Liver (tissue), 3 donors: ENCODE results near the gene C13orf42.

Source experiments
- ATF3 ChIP-seq: IDR thresholded peaks from 2 replicates; pipeline ENCODE4 v1.6.1; 2016; ENCODE audit warnings: antibody characterized with exemption
- CTCF ChIP-seq: fragments of 150-350 bp; IDR thresholded peaks from 2 replicates; pipeline ENCODE4 v1.5.1; 2017; ENCODE audit warnings: improper control_type of control experiment, low read depth, low read length; ENCODE audit not compliant: missing input control
- EGR1 ChIP-seq, 2 donors: IDR thresholded peaks; 2 replicates each; pipeline ENCODE4 v1.6.1; 2016 to 2018; ENCODE audit warnings: antibody characterized with exemption in 2 of 2, low read depth in 2 of 2
- FOXA1 ChIP-seq: IDR thresholded peaks from 2 replicates; pipeline ENCODE4 v1.6.1; 2016; ENCODE audit warnings: antibody characterized with exemption
- GABPA ChIP-seq, 2 donors: IDR thresholded peaks in 1 of 2; conservative IDR thresholded peaks in 1 of 2; 2 replicates each; pipeline ENCODE4 v1.6.1; 2016; ENCODE audit warnings: antibody characterized with exemption in 2 of 2, mild to moderate bottlenecking in 1 of 2, moderate library complexity in 1 of 2
- HNF4G ChIP-seq: IDR thresholded peaks from 2 replicates; pipeline ENCODE4 v1.6.1; 2016; ENCODE audit warnings: antibody characterized with exemption
- JUND ChIP-seq, 2 donors: IDR thresholded peaks; 2 replicates each; pipeline ENCODE4 v1.6.1; 2016; ENCODE audit warnings: antibody characterized with exemption in 2 of 2
- RAD21 ChIP-seq, 2 donors: IDR thresholded peaks; 2 replicates each; pipeline ENCODE4 v1.6.1; 2016; ENCODE audit warnings: antibody characterized with exemption in 2 of 2, mild to moderate bottlenecking in 2 of 2
- REST ChIP-seq: IDR thresholded peaks from 2 replicates; pipeline ENCODE4 v1.6.1; 2016; ENCODE audit warnings: antibody characterized with exemption, mild to moderate bottlenecking
- TAF1 ChIP-seq: conservative IDR thresholded peaks from 2 replicates; pipeline ENCODE4 v1.6.1; 2016; ENCODE audit warnings: antibody characterized with exemption, mild to moderate bottlenecking
- YY1 ChIP-seq: IDR thresholded peaks from 2 replicates; pipeline ENCODE4 v1.6.1; 2016; ENCODE audit warnings: antibody characterized with exemption, mild to moderate bottlenecking
- TF ChIP-seq, protein P1 (sequence below): IDR thresholded peaks from 2 replicates; pipeline ENCODE4 v1.6.1; 2016; ENCODE audit warnings: antibody characterized with exemption
- donor health status: healthy.
- donor health status: healthy.

- TF ChIP-seq CTCF (no peak), GABPA (IDR thresholded peaks at IDR 0.05 in 1 of 2, conservative IDR thresholded peaks at IDR 0.05 in 1 of 2) (no peak), FOXA1 (no peak), JUND (IDR thresholded peaks at IDR 0.05) (no peak), REST (no peak), ATF3 (no peak), YY1 (no peak), RAD21 (IDR thresholded peaks at IDR 0.05) (peak; percentile 17 to 22), EGR1 (IDR thresholded peaks at IDR 0.05; ENCODE audit: low read depth in 2 of 2) (no peak), TAF1 (no peak), HNF4G (no peak)
- TF ChIP-seq, protein P1, sequence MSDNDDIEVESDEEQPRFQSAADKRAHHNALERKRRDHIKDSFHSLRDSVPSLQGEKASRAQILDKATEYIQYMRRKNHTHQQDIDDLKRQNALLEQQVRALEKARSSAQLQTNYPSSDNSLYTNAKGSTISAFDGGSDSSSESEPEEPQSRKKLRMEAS = no peak
Measured at GRCh38 chr13:51047434-51048165, 63.5 kb downstream of the C13orf42 start.
